Measurements from ENCODE around the gene PTPRF. TPM values are rescaled to one million over a fixed set of nuclear protein-coding genes. Genes with fewer than 3 reads are reported as not detected.

PTPRF gene
- total RNA-seq, 1 donor from 2014 or later = 66.7 TPM

GRCh38 chr1:43503534-43503933, 27.1 kb upstream of the PTPRF start:
- H3K27ac Mint-ChIP-seq (ENCODE audit: unreplicated experiment) = no peak overlapping the region
- no peaks in the 10 kb centered on the region for H3K4me1 Mint-ChIP-seq (ENCODE audit: low read depth)
- H3K27me3 Mint-ChIP-seq (ENCODE audit: low read depth) = no peaks in the 10 kb centered on the region
- DNase-seq (ENCODE audit: low spot score) = no peak
- peaks cover 1% of the 10 kb centered on the region for H3K36me3 Mint-ChIP-seq (ENCODE audit: low read depth)
- H3K9me3 Mint-ChIP-seq (ENCODE audit: low read depth) = no peaks in the 10 kb centered on the region
- no peak for TF ChIP-seq CTCF (IDR thresholded peaks at IDR 0.05)
- no peak overlapping the region for H3K4me3 Mint-ChIP-seq (ENCODE audit: unreplicated experiment)

- no peak for DNase-seq (ENCODE audit: low spot score)
- no peaks in the 10 kb centered on the region for H3K9me3 Mint-ChIP-seq (ENCODE audit: low read depth)
- H3K27ac Mint-ChIP-seq (ENCODE audit: unreplicated experiment) = no peak overlapping the region
- no peak for TF ChIP-seq CTCF (IDR thresholded peaks at IDR 0.05)
- no peak overlapping the region for H3K4me3 Mint-ChIP-seq (ENCODE audit: unreplicated experiment)
- no peaks in the 10 kb centered on the region for H3K27me3 Mint-ChIP-seq (ENCODE audit: low read depth)
- H3K4me1 Mint-ChIP-seq (ENCODE audit: low read depth) = no peaks in the 10 kb centered on the region
- no peaks in the 10 kb centered on the region for H3K36me3 Mint-ChIP-seq (ENCODE audit: low read depth)
Observed at GRCh38 chr1:43505077-43505780, 25.5 kb upstream of the PTPRF start.

DNA sequence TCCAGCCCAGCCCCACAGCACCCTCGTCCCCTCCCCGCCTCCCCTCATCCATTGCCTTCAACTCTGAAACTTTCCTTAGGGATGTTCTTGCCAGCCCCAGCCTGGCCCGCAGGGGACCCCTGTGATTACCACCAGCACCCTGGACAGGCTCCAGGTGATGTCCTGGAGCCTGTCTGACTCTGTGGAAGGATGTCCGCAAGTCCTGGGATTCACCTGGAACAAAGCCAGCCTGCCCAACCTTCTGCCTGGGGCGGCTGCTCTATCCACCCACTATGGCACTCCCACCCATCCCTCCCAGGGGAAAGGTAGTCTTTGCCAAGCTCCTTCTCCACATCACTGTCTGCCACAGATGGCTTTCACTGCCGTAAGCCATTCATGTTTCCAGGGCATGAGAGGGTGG, 24.4 kb upstream of the PTPRF start:
- no peak for TF ChIP-seq CTCF (IDR thresholded peaks at IDR 0.05)
- Mint-ChIP-seq H3K36me3 (ENCODE audit: low read depth) (no peaks in the 10 kb centered on the region), H3K4me1 (ENCODE audit: low read depth) (no peaks in the 10 kb centered on the region), H3K9me3 (ENCODE audit: low read depth) (peaks cover 1% of the 10 kb centered on the region), H3K4me3 (ENCODE audit: unreplicated experiment) (no peak overlapping the region), H3K27me3 (ENCODE audit: low read depth) (no peaks in the 10 kb centered on the region), H3K27ac (ENCODE audit: unreplicated experiment) (no peak overlapping the region)
- DNase-seq (ENCODE audit: low spot score) = no peak

DNA sequence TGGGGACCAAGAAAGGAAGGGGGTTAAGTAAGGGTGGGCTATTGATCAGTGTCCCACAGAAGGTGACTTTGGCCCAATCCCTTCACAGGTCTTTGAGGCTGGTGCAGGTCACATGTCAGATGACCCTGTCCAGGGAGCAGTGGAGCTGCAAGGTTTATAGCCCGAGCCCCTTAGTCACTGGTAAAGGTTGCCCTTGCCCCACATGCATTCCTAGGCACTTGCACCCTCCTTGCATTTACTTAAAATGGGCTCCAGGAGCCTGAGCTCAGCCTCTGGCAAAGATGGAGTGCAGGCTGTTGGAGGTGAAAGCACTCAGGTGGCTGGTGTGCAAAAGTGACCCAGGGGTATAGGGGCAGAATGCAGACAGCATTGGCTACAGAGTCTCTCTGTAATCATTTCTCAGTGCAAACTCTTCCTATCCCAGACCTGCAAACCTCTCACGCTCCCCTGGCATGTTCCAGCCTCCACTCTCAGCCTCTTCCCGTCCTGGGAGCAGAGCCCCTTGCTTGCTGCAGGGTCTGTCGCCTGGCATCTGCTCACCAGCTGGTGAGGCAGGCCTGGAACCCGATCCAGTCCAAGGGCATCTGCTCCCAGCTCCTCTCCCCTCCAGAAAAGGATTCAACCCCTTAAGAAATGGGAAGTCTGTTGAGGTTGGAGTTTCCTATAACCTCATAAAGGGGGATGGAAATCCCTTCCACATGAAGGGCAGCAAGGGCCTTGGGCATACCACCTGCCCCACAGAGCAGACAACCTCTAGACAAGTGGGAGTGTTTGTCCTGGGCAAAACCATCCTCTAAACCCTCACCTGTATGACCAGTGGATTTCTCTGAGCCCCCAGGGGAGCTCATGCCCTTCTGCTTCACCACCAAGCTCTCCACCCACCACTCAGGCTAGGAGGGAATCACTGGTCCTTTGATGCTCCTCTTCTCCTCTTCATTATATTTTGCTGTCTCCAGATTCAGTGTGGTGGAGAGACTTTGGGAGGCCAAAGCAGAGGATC, 23.1 kb upstream of the PTPRF start:
- peaks cover 5% of the 10 kb centered on the region for H3K9me3 Mint-ChIP-seq (ENCODE audit: low read depth)
- H3K4me1 Mint-ChIP-seq (ENCODE audit: low read depth) = no peaks in the 10 kb centered on the region
- no peak overlapping the region for H3K27ac Mint-ChIP-seq (ENCODE audit: unreplicated experiment)

More for the DNA sequence above, 23.1 kb upstream of the PTPRF start:
- Mint-ChIP-seq H3K27me3 (ENCODE audit: low read depth) (no peaks in the 10 kb centered on the region), H3K4me3 (ENCODE audit: unreplicated experiment) (no peak overlapping the region), H3K36me3 (ENCODE audit: low read depth) (no peaks in the 10 kb centered on the region)
- DNase-seq (ENCODE audit: low spot score) = no peak
- TF ChIP-seq CTCF (IDR thresholded peaks at IDR 0.05) = no peak
